Cardiac muscle cell (in vitro differentiated cells and primary cell): ENCODE results near the gene WSCD2. TPM values are rescaled to one million over a fixed set of nuclear protein-coding genes. Genes with fewer than 3 reads are reported as not detected.

Experiments
- DNase-seq, 2 donors: peaks; one replicate each; pipeline versions ENCODE4 v3.0.0 to v3.0.0-alpha.2; 2010 to 2017; ENCODE audit warnings: low read depth in 1 of 2, low spot score in 1 of 2
- H3K27ac ChIP-seq: fragments of 200-600 bp; sonication (generic); 2 replicates; pipeline ENCODE4 v1.5.1; 2016
- H3K27me3 ChIP-seq: fragments of 200-600 bp; sonication (generic); 2 replicates; pipeline ENCODE4 v1.6.0; 2016; ENCODE audit warnings: control low read depth
- H3K36me3 ChIP-seq: fragments of 200-600 bp; sonication (generic); 2 replicates; pipeline ENCODE4 v1.5.1; 2016; ENCODE audit warnings: control low read depth
- H3K4me1 ChIP-seq: fragments of 200-600 bp; sonication (generic); 2 replicates; pipeline ENCODE4 v1.8.1; 2017; ENCODE audit warnings: low read depth, mild to moderate bottlenecking, mixed run types
- H3K4me3 ChIP-seq: fragments of 200-600 bp; sonication (generic); 2 replicates; pipeline ENCODE4 v1.5.1; 2016; ENCODE audit warnings: mild to moderate bottlenecking
- H3K9me3 ChIP-seq: fragments of 200-600 bp; sonication (generic); 2 replicates; pipeline ENCODE4 v1.5.1; 2017; ENCODE audit warnings: low read depth, mild to moderate bottlenecking, control low read depth
- polyA plus RNA-seq: library from polyadenylated mRNA; unstranded; fragments of >200 nt; fragmentation: Nextera tagmentation; extraction: Ambion mirVana; gene quantifications from 2 replicates; pipeline ENCODE4 v1.2.1, GENCODE V29; 2016
- total RNA-seq: library from RNA; depleted of rRNA; stranded (reverse); fragments of >200 nt; gene quantifications from 2 replicates; pipeline ENCODE4 v1.2.3, GENCODE V29; 2016
- TF ChIP-seq, protein P1 (sequence below): IDR thresholded peaks from 2 replicates; pipeline ENCODE4 v1.5.1; 2012; ENCODE audit warnings: low read depth, mild to moderate bottlenecking, low read length

The WSCD2 gene
- total and polyA plus RNA-seq, 2 experiments from 2014 or later: 7.0 to 7.1 TPM

DNA sequence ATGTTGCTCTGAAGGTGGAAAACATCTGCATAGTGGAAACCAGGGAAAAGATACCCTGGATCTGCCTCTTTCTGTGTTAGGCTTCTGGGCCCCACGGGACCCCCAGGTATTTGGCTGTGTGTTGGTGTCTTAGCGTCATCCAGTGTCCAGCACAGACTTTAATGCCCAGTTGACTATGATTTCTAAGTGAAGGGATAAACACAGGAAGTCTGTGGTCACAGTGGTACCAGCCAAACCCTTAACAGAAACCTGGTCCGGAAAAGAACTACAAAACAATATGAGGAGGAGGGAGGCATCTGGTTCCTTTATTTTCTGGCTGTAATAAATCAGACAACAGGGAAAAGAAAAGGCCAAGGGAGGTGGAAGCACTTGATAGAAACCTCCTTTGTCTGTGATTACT is 153.6 kb downstream of the WSCD2 start:
- Histone ChIP-seq H3K4me1 (no peaks in the 10 kb centered on the region), H3K27ac (no peak overlapping the region), H3K4me3 (no peak overlapping the region), H3K27me3 (no peaks in the 10 kb centered on the region), H3K9me3 (no peaks in the 10 kb centered on the region), H3K36me3 (no peaks in the 10 kb centered on the region)
- DNase-seq: no peak
- TF ChIP-seq, protein P1, sequence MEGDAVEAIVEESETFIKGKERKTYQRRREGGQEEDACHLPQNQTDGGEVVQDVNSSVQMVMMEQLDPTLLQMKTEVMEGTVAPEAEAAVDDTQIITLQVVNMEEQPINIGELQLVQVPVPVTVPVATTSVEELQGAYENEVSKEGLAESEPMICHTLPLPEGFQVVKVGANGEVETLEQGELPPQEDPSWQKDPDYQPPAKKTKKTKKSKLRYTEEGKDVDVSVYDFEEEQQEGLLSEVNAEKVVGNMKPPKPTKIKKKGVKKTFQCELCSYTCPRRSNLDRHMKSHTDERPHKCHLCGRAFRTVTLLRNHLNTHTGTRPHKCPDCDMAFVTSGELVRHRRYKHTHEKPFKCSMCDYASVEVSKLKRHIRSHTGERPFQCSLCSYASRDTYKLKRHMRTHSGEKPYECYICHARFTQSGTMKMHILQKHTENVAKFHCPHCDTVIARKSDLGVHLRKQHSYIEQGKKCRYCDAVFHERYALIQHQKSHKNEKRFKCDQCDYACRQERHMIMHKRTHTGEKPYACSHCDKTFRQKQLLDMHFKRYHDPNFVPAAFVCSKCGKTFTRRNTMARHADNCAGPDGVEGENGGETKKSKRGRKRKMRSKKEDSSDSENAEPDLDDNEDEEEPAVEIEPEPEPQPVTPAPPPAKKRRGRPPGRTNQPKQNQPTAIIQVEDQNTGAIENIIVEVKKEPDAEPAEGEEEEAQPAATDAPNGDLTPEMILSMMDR: no peak

DNA sequence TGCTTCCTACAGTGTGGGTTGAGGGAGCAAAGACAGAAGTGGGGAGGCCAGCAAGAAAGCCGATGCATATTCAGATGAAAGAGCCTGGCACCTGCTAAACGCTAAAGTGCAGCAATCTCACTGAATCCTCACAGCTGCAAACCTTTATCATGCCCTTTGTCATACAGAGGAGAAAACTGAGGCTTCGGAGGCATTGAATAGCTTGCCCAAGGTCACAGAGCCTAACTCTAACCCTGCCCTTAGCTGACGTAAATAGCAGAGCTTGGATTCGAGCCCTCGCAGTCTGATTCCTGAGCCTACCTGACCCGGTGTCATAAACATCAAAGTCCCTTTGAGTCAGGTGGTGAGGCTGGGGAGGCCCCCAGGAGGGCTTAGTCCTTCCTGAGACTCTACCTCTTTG is 155.1 kb downstream of the WSCD2 start:
- DNase-seq: no peak
- Histone ChIP-seq H3K4me3 (no peak overlapping the region), H3K27ac (no peak overlapping the region), H3K9me3 (no peaks in the 10 kb centered on the region), H3K4me1 (no peaks in the 10 kb centered on the region), H3K36me3 (no peaks in the 10 kb centered on the region), H3K27me3 (no peaks in the 10 kb centered on the region)
- TF ChIP-seq, protein P1: no peak

DNA sequence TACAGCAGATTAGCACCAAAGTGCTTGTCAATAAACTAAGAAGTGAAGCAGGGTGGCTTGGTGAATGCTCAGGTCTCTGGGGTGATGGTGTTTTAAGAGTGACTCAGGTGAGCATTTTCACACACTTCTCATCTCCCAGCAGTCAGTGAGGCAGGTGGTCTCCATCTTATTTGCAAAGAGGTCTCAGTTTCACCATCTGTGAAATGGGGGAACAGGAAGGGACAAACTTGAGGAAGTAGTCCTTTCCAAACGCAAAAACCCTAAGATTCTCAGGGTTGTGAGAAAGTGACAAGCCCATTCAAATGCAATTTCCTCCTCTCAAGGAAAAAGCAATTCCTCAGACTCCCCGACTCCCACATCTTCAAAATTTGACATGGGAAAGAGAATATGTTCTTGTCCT is 155.9 kb downstream of the WSCD2 start:
- Histone ChIP-seq H3K9me3 (no peaks in the 10 kb centered on the region), H3K27ac (no peak overlapping the region), H3K27me3 (no peaks in the 10 kb centered on the region), H3K4me1 (no peaks in the 10 kb centered on the region), H3K4me3 (no peak overlapping the region), H3K36me3 (no peaks in the 10 kb centered on the region)
- TF ChIP-seq, protein P1: no peak
- DNase-seq: no peak

DNA sequence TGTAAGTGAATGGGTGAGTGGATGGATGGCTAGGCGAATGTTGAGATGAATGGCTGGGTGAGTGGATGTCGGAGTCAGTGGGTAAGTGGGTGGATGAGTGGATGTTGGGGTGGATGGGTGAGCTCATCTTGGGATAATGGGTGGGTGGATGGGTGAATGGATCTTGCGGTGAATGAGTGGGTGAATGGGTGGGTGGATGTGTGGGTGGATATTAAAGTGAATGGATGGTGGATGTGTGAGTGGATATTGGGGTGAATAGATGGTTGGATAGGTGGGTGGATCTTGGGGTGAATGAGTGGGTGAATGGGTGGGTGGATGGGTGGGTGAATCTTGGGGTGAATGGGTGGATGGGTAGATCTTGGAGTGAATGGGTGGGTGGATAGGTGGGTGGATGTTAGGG is 158.1 kb downstream of the WSCD2 start:
- TF ChIP-seq, protein P1: no peak

DNA sequence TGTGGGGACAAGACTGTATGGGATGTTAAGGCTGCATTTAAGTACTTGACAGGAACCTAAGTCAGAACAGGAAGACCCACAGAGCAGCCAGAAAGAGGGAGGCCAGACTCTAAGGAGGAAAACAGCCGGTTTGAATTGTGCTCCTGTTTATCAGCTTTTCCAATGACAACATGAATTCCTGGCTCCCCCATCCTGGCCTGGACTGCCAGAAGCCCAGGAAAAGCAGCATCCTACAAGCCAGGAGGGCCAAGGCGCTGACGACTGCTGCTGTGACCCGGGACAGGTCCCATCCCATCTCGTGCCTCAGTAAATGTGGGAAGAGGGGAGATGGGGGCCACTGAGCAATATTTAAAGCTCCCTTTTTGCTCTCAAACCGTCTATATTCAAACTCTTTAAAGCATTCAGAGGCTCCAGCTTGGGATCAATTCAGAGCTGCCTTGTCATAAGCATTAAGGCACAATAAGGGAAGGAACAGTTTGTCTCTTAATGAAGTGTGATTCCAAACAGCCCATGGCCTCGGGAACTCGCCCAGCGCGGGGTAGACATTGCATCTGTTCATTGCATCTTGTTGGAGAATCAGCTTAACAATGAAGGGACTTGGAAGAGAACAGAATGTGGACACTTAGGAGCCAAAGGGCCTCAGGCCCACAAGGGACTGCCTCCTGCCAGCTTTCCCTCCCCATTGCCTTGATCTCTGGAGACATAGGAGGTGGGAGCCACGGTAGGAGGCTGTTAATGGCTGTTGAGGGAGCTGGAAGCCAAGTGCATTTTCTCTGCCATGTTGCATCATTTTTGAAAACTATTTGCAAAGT is 160.5 kb downstream of the WSCD2 start:
- DNase-seq: no peak
- no peak overlapping the region for H3K27ac ChIP-seq
- H3K36me3 ChIP-seq: no peaks in the 10 kb centered on the region

More for the DNA sequence above, 158.1 kb downstream of the WSCD2 start:
- Histone ChIP-seq H3K36me3 (no peaks in the 10 kb centered on the region), H3K4me3 (no peak overlapping the region), H3K4me1 (no peaks in the 10 kb centered on the region), H3K9me3 (no peaks in the 10 kb centered on the region), H3K27me3 (no peaks in the 10 kb centered on the region), H3K27ac (no peak overlapping the region)
- DNase-seq: no peak

More for the DNA sequence above, 160.5 kb downstream of the WSCD2 start:
- no peak overlapping the region for H3K4me3 ChIP-seq
- no peaks in the 10 kb centered on the region for H3K27me3 ChIP-seq
- TF ChIP-seq, protein P1: no peak
- no peaks in the 10 kb centered on the region for H3K4me1 ChIP-seq
- no peaks in the 10 kb centered on the region for H3K9me3 ChIP-seq
